T1000 (cell line): ENCODE results near the gene FCSK.
A peak's percentile ranks its signal among the peaks of the same experiment; 100 is the strongest.
"Not testable (repeated sequence)": the region's sequence is repeated elsewhere in the genome, so short reads cannot be mapped to it uniquely, and the experiment has no call there.

ENCODE experiments used
- DNase-seq: peaks from one replicate; lab custom pipeline; 2025; ENCODE audit warnings: mixed read lengths; lab: John Stamatoyannopoulos, UW

The FCSK gene

DNA sequence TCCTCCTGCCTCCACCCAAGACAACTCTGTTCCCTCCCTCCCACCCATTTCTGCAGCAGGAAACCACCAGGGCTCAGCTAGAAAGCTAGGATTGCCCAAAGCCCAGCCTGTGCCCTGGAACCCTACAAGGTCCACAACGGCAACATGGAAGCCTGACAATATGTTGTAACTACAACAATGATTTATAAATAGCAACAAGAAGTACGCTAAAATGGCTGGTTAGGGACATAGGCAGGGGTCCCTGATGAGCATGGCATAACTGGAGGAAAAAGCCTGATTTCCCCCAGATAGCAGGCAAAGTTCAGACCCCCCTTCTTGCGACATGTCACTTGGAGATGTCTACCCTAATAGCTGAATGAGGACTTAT, 22.1 kb upstream of the FCSK start:
- no peak for DNase-seq

DNA sequence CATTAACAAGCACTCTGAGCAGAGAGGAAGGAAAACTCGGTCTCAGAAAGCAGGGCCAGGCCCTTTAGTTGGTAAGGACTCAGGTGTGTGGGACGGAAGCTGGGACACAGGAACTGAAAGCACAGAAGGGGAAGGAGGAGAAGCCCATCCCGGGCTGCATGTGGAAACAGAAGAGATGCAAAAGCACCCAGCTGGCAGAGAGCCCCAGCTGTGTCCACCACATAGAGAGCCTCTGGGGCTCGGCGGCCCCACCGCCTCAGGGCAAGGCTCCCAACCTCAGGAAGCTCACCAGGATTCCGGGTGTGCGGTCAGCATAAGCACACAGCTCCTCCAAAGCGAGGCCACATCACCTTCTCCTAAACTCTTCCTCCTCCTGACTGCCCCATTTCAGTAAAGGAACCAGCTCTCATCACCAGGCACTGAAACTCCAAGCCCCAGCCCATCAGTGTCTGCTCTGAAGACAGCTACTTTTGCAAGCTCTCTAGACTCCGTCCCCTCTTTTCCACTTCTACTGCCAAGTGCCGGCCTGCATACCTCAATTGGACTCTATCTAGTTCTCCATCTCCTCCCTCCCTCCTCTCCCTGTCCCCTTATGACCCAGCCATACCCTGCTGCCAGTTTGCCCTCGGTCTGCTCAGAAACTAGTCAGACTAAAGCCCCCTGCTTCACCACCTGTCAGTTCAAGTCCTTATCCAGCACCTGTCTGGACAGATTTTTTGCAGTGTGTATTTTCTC, 21.5 kb upstream of the FCSK start:
- DNase-seq = no peak

DNA sequence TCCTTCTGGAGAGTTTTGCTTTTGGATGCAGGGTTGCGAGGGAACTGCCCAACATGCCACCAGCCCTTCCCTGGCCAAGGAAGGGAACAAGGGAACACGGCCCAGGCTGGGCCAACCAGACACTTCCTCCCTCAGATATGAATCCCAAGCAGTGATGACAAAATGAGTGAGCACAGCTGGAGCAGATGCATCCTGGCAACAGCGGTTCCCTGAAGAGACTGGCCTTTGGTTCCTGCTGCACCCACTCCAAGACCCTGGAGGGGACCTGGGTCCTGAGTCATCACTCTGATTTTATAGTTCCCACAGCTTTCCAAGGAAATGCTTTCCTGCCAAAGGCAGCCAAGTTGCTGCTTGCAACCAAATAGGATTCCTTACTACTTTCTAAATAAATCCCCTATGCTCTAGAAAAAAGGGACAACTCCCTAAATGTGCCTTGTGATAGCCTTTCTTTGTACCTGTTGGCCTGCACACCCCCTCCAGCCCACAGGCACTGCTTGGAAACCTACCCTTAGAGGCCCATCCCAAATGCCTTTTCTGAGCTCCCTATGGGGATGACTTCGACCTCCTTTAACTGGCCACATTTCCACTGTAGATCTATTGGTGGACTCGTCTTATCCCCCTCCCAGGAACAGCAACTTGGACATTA, 20.8 kb upstream of the FCSK start:
- DNase-seq = no peak

DNA sequence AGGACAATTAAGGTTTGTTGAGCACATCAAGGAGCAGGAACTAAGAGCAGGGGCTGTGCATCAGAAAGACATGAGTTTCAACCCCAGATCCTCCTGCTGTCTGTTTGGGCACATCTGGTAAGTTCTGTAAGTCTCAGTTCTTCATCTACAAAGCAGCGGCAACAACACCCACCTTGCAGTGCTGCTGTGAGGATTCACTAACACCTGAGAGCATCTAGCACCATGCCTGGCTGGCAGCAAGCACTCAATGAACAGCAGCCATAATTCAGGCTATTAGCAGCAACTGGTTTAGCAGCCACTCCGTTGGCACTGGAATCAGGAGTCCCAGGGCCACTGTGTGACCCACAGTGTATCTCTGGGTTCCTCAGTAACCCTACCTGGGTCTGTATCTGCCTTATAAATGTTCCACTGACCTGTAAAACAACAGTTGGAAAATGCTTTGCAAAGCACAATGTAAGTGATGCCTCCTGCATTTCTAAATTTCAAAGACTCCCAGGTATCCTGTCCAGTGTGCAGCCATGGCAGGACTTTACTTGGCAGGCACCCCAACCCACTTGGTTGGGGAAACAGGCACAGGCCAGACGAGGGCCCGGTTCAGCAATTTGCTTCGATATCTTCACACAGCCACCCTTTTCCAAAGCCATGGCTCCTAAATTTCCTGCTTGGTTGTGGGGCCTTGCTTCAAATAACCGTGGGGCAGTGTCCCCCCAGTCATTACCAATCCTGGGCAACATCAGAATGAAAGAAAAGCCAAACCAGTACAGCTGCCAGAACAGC, 19.7 kb upstream of the FCSK start:
- no peak for DNase-seq

DNA sequence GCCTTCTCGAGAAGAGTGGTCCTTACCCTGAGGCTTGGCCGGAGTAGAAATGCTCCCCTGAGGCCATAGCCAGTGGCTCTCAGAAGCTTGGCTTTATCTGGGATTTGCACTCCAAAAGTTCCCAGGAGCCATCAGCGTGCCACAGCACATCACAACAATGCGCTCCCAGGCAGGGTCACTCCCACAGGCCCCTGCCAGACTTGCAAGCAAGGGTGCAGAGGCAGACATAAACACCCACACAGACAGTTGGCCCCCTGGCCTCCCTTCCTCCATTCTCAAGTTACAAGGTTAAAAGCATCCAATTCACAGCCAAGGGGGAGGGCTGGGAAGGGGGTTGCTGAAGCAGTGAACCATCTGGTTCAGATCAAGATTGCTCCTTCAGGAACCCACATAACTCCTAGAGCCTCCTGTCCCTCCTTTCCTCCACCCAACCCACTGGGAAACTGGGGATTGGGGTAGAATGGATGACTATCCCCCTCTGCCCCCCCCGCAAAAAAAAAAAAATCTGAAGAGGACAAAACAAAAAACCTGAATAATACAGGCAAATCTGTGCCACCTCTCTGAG, 17.3 kb upstream of the FCSK start:
- DNase-seq = no peak

DNA sequence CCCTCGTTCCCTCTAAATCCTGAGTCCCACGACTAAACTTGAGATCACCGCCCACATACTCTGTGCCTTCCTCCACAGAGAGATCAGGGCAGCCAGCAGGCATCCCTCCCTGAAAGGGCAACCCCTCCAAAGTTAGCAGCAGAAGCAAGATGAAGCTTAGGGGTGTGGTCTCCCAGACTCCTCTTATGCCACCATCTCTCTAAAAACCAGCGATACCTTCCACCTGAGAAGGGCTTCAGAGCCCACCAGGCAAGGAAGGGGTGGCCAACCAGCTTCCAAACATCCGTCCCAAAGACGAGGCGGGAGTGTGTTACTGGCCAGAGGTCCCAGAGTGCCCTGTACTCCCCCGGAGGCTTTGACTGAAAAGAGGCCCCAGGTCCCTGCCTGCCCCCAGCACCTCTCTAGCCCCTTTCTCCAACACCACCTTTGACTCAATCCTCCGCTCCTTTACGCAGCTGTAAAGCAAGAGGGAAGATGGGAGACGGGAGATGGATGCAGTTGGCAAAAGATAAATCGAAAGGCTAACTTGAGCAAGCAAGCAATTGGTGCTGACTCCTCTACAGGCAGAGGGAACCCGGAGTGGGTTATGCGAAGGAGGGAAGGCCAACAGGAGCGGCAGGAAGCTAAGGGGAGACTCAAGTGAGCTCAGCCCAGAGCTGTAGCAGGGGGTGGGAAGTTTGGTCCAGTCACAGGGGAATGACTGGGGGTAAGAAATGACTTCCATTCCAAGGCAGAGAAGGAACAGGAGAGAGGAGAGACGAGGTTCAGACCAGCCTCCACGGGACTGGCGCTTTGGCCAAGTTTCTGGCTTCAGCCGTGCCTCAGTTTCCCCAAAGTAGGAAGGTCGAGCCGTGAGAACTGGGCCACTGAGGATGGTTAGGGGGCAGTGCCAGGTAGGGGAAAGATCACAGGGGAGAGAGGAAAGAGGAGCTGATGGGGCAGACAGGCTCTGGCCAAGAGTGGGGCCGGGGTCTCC, 16.5 kb upstream of the FCSK start:
- no peak for DNase-seq

DNA sequence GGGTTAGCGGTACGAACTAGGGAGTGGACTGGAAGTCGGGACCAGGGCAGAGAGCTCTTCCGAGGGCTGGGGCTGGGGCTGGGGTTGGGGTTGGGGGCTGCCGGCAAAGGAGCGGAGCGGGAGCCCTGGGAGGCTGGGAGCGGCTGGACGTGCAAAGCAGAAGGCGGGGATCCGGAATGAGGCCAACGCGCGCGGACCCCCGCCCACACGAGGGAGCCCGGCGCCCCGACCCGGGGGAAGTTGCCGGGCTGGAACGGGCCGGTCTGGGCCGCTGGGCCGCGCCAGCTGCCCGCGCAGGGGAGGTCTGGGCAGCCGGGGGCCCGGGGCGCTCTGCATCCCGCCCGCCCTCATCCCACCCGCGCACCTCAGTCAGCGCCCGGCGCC, 15.8 kb upstream of the FCSK start:
- no peak for DNase-seq

DNA sequence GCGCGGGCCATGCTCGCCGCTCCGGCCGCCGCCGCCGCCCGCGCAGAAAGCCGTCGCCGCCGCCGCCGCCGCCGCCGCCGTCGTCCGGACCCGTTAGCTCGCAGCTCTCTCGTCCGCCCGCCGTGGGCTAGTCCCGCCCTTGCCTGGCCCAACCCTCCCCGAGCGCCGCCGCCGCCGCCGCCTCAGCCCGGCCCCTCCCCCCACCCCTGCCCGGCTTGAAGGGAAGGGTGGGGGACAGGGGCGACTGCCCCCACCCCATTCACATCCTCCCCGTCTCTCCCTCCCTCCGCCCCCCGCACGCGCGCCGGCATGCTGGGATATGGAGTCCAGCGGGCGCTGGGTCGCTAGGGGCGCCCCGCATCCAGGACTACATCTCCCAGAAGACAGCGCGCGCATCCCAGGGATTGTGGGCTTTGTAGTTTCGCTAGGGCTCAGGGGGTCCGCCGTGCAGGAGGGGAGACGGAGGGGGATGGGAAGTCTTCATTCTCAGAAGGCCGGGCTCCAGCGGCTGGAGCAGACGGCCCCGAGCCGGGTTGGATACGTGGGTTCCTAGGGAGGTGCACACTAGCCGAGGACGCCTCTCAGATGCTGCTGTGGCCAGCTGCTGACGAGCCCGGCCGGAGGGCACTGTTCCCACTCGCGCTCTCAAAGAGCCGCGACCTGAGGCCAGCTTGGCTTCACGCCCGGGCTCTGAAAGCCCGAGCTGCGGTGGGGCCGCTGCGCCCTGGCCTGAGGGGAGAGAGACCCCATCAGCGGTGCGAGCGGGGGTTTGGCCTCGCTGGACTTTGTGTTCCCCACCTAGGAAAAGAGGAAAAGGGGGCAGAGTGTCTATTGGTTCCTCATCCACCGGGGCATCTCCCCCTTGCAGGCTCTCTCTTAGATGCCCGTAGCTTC, 15.2 kb upstream of the FCSK start, which contains the start of gene ST3GAL2:
ST3GAL2 (minus strand) TSS at position 132 of the 894 bp plus-strand sequence. CDS start 40,570 bp downstream, outside the sequence.
- peak; percentile 75 for DNase-seq

DNA sequence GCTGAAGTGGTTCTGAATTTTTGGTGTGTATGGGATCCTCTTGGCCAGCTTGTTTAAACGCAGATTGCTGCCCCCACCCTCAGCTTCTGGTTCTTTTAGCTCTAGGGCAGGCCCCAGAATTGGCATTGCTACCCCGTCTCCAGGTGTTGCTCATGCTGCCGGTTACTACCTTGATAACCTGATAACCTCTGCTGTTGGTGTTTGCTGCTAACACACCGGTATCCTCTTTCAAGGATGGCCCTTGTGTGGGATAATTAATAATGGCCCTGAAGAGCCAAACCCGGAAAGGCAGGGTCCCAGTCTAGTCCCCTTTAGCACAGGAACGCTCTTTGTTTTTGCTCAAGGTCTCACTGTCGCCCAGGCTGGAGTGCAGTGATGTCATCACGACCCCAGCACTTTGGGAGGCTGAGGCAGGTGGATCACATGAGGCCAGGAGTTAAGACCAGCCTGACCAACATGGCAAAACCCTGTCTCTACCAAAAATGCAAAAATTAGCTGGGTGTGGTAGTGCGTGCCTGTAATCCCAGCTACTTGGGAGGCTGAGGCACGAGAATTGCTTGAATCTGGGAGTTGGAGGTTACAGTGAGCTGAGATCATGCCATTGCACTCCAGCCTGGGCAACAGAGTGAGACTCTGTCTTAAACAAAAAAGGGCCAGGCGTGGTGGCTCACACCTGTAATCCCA, 14.2 kb upstream of the FCSK start:
- DNase-seq = no peak

DNA sequence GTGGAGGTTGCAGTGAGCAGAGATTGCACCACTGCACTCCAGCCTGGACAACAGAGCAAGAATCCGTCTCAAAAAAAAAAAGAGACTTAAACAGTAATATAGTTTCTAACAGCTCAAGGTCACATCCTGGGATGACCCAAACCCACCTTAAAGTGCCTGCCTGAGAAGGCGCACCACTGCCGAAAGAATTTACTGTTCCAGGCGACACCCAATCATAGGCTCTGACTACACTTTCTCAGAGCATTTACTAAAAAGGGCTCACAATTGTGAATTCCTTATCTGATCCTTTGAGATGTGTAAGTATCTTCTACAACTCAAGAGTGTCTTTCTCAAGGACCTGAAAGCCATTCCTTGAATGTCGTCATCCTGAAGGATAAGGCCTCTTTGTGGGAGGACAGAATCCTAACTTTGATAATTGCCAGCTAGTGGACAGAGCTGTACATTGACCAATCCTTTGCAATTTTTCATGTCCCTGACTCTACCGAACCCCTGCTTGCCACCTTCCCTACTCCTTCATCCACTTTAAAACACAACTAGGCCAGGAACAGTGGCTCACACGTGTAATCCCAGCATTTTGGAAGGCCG, 12.9 kb upstream of the FCSK start:
- DNase-seq = no peak

DNA sequence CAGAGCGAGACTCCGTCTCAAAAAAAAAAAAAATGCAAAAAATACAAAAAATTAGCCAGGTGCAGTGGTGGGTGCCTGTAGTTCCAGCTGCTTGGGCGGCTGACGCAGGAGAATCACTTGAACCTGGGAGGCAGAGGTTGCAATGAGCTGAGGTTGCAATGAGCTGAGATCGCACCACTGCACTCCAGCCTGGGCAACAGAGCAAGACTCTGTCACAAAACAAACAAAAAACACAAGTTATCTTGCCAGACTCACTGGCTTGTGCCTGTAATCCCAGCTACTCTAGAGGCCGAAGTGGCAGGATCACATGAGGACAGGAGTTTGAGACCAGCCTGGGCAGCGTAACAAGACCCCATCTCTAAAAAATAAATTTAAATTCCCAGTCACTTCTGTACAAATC, 12.1 kb upstream of the FCSK start:
- no peak for DNase-seq

DNA sequence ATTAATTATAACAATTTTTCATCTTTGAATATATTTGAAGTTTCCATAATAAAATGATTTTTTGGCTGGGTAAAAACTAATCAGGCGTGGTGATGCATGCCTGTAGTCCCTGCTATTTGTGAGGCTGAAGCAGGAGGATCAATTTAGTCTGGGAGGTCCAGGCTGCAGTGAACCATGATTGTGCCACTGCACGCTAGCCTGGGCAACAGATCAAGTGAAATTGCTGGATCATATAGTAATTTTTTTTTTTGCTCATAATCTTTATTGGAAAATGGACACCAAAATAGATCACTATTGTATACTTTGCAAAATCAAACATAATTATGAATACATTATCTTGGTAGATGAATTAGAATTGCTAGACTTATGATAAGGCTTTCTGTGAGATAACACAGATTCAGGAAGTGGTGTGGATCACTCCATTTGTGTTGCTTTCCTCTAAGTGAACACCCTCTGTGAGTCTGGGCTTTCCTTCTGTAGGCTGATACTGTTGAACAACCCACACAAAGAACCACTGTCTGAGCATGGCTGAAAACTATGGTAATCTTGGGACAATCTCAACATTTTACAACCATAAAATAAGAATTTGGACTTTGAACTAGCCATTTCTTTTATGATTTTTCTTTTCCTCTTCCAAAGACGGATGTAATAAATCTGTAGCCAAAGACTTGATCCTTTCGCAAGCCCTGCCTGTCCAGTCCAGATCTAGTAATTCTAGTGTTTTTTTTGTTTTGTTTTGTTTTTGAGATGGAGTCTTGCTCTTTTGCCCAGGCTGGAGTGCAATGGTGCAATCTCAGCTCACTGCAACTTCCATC, 9.9 kb upstream of the FCSK start:
- no peak for DNase-seq

DNA sequence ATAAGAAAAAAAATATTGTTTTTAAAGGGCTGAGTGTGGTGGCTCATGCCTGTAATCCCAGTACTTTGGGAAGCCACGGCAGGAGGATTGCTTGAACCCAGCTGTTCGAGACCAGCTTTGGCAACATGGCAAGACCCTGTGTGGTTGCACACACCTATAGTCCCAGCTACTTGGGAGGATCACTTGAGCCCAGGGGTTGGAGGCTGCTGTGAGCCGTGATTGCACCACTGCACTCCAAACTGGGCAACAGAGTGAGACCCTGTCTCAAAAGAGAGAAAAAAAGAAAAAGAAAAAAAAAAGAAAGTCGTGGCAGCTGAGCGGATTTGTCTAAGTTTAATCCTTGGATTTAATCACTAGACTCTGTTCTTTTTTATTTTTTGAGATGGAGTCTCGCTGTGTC, 6.3 kb upstream of the FCSK start:
- no peak for DNase-seq

DNA sequence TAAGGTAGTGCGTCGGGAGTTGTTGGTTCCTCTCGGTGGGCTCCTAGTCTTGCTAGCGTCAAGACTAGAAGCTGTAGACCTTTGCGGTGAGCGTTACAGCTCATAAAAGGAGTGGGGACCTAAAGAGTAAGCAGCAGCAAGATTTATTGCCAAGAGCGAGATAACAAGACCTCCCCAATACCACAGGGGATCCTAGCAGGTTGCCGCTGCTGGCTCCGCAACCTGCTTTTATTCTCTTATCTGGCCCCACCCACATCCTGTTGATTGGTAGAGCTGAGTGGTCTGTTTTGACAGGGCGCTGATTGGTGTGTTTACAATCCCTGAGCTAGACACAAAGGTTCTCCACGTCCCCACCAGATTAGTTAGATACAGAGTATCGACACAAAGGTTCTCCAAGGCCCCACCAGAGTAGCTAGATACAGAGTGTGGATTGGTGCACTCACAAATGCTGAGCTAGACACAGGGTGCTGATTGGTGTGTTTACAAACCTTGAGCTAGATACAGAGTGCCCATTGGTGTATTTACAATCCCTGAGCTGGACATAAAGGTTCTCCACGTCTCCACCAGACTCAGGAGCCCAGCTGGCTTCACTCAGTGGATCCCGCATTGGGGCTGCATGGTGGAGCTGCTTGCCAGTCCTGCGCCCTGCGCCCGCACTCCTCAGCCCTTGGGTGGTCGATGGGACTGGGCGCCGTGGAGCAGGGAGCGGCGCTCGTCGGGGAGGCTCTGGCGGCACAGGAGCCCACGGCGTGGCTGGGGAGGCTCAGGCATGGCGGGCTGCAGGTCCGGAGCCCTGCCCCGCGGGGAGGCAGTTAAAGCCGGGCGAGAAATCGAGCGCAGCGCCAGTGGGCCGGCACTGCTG, 4.0 kb upstream of the FCSK start:
- not testable (repeated sequence) for DNase-seq

DNA sequence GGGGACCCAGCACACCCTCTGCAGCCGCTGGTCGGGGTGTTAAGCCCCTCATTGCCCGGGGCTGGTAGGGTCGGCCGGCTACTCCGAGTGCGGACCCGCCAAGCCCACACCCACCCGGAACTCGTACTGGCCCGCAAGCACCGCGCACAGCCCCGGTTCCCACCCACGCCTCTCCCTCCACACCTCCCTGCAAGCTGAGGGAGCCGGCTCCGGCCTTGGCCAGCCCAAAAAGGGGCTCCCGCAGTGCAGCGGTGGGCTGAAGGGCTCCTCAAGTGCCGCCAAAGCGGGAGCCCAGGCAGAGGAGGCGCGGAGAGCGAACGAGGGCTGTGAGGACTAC, 3.4 kb upstream of the FCSK start:
- not testable (repeated sequence) for DNase-seq

DNA sequence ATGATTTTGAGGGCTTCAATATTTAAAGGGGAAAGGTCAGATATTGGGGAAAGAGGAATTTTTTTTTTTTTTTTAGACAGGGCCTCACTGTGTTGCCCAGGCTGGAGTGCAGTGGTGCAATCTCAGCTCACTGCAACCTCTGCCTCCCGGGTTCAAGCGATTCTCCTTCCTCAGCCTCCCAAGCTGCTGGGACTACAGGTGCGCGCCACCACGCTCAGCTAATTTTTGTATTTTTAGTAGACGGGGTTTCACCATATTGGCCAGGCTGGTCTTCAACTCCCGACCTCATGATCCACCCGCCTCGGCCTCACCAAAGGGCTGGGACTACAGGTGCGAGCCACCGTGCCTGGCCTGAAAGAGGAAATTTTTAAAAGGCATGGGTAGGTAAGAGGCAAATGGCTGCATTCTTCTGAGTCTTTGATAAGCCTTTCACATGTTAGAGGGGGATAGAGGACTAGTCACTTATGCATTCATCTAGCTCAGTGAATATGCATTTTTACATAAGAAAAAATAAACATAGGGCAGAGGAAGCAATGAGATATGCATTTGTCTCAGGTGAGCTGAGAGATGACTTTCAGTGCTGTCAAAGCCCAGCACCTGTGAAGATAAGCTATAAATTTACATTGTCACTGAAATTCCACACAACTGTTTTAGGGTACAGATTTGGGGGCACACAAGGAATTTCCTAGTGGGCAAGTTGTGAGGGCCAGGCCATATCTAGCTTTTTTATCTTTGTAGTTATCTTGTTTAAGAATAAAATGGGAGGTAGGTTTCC, 1.1 kb upstream of the FCSK start:
- DNase-seq = no peak

DNA sequence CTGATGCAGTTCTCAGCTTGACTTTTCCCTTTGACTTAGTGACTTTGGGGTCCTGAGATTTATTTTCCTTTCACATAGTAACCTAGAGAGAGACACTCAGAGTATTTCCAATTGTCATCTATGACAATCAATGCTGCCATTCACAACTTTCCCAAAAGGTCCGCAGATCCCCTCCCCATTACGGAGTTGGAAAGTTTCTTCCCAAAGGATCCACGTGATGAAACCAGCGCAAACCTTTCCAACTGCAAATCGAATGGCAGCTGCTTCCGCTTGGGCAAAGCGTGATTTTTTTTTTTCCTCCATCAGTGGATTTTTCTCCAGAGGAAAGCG, 538 bp upstream of the FCSK start:
- DNase-seq = no peak
